A673 (cell line): ENCODE results near the gene THSD4.

ENCODE experiments used
- EZH2 ChIP-seq: fragments of 200-600 bp; sonication (generic); IDR thresholded peaks from 2 replicates; pipeline ENCODE4 v1.6.1; 2017; ENCODE audit warnings: borderline replicate concordance, low read depth, mild to moderate bottlenecking, mixed read lengths, antibody characterized with exemption, low read length; ENCODE audit not compliant: poor library complexity, severe bottlenecking
- TF ChIP-seq, protein P1 (sequence below): fragments of 300-800, 200-600 bp; sonication (generic); conservative IDR thresholded peaks from 2 replicates; pipeline ENCODE4 v1.5.1; 2017; ENCODE audit warnings: low read depth, mild to moderate bottlenecking, antibody characterized with exemption, low read length, moderate library complexity, mixed read lengths

DNA sequence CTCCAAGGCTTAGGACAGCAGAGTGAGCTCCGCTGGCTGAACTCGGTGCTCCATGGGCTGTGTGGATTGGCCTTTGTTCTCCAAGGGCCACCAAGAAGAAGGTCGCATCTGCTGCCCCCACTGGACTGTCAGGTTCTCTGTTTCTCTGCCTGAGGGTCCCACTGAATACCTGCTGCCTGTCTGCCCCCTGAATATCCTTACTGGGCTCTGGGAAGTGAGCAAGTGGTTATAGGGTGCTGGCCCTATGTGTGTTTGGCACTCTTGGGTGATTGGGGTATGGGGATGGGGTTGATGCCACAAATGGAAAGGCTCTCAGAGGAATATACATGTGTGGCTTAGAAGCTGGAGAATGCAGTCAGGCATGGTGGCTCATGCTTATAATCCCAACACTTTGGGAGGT lies 82.3 kb downstream of the THSD4 start:
- TF ChIP-seq, protein P1, sequence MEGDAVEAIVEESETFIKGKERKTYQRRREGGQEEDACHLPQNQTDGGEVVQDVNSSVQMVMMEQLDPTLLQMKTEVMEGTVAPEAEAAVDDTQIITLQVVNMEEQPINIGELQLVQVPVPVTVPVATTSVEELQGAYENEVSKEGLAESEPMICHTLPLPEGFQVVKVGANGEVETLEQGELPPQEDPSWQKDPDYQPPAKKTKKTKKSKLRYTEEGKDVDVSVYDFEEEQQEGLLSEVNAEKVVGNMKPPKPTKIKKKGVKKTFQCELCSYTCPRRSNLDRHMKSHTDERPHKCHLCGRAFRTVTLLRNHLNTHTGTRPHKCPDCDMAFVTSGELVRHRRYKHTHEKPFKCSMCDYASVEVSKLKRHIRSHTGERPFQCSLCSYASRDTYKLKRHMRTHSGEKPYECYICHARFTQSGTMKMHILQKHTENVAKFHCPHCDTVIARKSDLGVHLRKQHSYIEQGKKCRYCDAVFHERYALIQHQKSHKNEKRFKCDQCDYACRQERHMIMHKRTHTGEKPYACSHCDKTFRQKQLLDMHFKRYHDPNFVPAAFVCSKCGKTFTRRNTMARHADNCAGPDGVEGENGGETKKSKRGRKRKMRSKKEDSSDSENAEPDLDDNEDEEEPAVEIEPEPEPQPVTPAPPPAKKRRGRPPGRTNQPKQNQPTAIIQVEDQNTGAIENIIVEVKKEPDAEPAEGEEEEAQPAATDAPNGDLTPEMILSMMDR: no peak
- TF ChIP-seq EZH2: no peak
